COLO668 (cell line): Measurements from ENCODE around the gene OSBPL3.
A peak's percentile ranks its signal among the peaks of the same experiment; 100 is the strongest.
"Not testable (repeated sequence)": the region's sequence is repeated elsewhere in the genome, so short reads cannot be mapped to it uniquely, and the experiment has no call there.

ENCODE experiments used
- DNase-seq: peaks from one replicate; lab custom pipeline; 2025; ENCODE audit not compliant: unreplicated experiment; lab: John Stamatoyannopoulos, UW

OSBPL3 gene

GRCh38 chr7:24924375-24924774 is 55.6 kb downstream of the OSBPL3 start:
- no peak for DNase-seq

- no peak for DNase-seq
Observed at GRCh38 chr7:24923172-24923865, 56.7 kb downstream of the OSBPL3 start.

DNA sequence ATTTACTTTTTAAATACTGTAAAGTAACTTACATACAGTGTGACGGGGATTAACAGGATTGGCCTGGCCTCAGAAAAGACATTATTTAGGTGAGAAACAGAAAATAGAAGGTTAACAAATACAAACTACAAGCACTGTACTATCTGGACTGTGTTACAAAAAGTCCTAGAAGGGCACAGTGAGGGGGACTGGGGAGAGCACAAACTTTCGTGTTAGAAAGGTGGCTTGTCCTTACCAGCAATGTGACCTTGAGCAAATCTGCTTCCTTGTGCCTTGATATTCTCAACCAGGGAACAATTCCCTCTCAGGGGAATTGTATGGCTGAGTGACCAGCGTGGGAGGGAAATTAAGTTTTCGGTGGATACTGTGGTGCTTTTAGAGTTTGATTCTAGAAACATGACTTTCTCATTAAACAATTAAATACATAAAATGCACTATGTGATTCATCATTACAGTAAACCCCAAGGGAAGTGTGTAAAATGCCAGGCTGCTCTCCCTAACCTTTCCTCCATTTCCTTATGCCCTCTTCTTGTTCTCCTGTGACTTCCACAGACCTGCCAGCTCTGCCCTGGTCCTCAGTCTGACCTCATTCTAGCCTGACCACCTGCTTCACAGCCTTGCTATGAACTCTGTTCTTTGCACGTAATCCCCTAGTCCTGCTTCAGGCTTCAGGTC is 57.7 kb downstream of the OSBPL3 start:
- DNase-seq, result no peak

DNA sequence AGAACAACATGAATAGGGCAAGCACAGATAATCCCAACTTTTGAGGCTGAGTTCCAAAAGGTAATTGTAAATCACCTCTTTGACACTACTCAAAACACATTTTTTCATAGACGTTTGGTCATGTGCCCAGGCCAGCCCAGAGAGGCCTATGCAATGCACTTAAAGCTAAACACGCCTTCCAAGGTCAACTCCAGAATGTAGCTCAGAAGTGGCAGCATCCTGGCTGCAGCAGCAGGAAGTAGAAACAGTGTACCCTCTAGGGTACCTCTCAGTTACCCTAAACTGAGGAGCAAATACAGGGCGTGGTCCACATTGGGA is 58.7 kb downstream of the OSBPL3 start:
- no peak for DNase-seq

DNA sequence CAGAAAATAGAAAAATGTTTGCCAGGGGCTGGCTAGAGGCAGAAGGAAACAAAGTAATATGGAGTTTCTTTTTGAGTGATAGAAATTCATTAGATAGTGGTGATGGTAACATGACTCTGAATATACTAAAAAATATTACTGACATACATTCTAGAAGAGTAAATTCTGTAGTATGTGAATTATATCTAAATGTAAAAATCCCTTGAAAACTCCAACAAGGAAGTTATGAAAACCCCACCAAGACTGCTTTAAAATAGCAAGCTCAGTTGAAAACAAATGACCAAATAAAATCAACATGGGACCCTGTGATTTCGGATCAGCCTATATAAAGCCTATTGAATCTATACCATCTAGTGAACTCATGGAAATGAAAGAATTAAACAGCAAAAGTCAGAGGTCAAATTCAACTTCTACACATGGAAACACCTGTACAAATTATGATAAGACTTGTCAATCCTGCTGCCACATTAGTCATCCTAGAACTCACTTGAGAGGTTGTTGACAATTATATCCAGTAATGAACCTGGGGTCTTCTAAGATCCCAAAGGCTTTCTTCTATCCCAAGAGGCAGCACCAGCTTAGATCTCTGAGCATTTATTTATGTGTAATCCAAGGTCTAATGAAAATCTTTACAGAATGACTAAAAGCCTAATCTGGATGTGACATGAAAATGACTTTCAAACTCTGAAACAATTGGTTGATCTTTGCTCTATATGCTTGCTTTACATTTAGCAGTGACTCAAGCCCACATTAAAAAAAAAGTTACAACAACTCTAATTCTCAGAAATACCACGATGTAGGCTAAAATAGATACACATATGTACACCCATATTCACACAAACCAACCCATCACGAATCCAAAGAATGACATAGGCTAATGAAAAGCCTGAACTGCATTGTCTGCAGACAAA is 59.3 kb downstream of the OSBPL3 start:
- DNase-seq, result no peak

- no peak for DNase-seq
Observed at GRCh38 chr7:24917510-24918239, 62.3 kb downstream of the OSBPL3 start.

GRCh38 chr7:24916463-24917040 is 63.4 kb downstream of the OSBPL3 start:
- DNase-seq, result no peak

GRCh38 chr7:24914465-24914859 is 65.5 kb downstream of the OSBPL3 start:
- DNase-seq, result no peak

GRCh38 chr7:24913801-24914464 is 66.0 kb downstream of the OSBPL3 start:
- DNase-seq, result no peak

GRCh38 chr7:24912874-24913514 is 67.0 kb downstream of the OSBPL3 start:
- DNase-seq, result peak; percentile 48

DNA sequence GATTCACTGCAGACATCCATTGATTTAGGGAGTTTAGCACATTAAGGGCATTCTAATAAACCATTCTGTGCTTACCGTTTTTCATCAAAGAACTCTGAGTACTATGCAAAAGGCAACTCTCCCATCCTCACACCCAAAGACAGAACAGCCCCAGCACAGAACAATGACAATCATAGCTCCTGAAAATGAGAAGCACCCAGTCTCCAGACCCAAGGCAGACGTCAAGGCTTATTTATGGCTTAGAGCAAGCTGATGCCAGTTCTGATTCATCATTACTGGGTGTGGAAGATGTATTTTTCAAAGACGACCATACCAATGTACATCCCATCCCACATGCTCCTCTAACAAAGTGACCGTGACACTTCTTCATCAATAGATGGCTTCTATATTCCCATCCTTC is 67.6 kb downstream of the OSBPL3 start:
- DNase-seq, result no peak

DNA sequence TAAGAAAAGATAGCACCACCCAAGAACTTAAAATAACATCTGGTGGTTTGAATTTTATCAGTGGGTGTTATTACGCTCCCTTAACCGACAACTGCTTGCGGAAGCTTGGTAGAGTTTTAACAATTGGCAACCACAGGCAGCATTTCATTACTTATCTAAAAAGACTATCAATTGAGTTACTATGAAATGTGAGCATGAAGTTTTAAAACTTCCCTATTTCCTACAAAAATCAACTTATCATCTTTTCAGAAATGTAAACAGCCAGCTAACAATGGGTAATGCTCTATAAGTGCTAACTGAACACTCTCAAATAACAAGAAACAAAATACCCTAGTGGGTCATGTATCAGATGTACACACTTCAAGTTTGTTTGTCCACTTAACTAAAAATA is 68.8 kb downstream of the OSBPL3 start:
- no peak for DNase-seq

DNA sequence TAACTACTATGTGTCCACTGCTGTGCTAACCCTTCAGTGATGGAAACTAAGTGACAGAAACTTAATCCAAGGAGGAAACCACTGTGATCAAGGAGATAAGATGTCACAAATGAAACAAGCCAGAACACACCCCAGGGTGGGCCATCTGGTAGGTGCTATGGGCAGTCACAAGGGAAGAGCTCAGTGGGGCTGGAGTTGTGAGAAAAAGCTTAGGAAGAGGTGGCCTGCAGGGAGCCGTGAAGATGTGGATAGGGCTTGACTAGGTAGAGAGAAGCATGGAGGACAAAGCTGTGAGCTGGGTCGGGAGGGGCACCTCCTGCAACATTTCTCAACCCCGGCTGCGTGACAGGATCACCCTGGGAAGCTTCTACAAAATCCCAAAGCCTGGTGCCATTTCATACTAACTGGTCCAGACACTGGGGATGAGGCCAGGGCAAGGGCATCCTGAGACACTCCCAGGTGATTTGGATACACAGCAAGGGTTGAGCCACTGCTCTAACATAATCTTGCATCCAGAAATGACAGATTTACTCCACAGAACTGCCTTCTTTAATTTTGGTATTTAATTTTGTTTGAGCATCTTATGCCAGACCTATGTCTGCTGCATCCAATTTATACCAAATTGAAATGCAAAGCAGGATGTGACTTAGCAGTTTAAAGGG is 69.3 kb downstream of the OSBPL3 start:
- DNase-seq, result no peak

GRCh38 chr7:24908727-24909126 is 71.3 kb downstream of the OSBPL3 start:
- no peak for DNase-seq

DNA sequence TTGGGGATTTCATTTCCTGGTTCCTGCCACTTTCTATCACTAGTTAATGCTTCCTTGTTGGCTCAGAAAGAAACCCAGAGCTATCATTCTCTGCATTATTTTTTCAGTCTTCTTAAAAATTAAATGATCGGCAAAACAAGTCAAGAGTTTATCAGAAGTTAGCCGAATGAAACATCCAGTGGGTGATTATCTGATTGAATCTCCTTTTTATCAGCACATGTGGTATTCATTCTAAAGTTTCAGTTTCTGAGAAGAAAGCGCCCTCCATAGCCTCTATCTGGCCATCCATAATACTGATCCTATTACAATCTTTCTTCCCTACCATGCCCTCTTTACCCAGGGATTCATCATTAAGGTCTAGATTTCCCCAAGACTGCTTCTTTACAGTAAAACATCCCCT is 71.8 kb downstream of the OSBPL3 start:
- no peak for DNase-seq

DNA sequence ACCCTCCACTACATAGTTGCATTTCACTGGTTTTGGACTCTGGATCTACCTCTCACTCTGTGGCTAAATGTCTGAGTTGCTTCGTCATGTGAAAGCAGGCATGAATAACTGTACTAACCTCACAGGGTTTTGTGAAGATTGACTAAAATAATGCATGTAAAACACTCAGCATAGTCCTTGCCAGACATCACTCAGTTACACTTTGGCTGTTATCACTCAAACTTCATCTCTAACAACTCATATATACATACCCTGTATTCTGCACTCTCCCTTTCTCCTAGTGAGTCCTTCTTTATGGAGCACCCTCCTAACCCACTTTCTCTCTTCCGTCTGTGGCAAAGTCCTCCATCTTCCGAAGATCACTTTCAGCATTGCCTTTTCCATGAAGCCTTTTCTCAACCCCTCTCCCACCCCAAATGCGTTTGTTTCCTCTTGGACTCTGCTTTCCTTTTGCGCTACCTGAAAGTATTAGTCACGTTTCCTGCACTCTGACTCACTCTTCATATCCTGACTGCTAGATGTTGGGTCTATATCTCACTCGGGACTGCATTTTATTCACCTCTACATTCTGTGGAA is 72.6 kb downstream of the OSBPL3 start:
- no peak for DNase-seq

GRCh38 chr7:24905996-24906770 is 73.8 kb downstream of the OSBPL3 start:
- no peak for DNase-seq

GRCh38 chr7:24903992-24904391 is 76.0 kb downstream of the OSBPL3 start:
- DNase-seq, result not testable (repeated sequence)
